ENCODE data around the gene FABP6.
A peak's percentile ranks its signal among the peaks of the same experiment; 100 is the strongest.
"Not testable (repeated sequence)": the region's sequence is repeated elsewhere in the genome, so short reads cannot be mapped to it uniquely, and the experiment has no call there.

Gene FABP6, protein sequence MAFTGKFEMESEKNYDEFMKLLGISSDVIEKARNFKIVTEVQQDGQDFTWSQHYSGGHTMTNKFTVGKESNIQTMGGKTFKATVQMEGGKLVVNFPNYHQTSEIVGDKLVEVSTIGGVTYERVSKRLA

GRCh38 chr5:160229190-160229742 is at the start of gene FABP6:
FABP6 (plus strand) TSS chr5:160229506; CDS start chr5:160229558, 52 bp downstream.
- no peaks in the 10 kb centered on the region for H3K27me3 ChIP-seq (ENCODE audit: control insufficient read depth, insufficient read depth, low read length)
- no peak within 1 kb of the TSS for H3K4me3 ChIP-seq (ENCODE audit: low read depth, low read length)
- H3K27ac ChIP-seq (ENCODE audit: low read depth, low read length) = no peak within 1 kb of the TSS
- H3K4me1 ChIP-seq (ENCODE audit: control insufficient read depth, insufficient read depth, low read length) = no peaks in the 10 kb centered on the region; the same call in 1 of the 2 replicates
- H3K9me3 ChIP-seq (ENCODE audit: control insufficient read depth, insufficient read depth, low read depth, low read length) = 0 out of 2 replicates have a peak, but pooled peaks cover 2% of the 10 kb centered on the region
- no peaks in the 10 kb centered on the region for H3K36me3 ChIP-seq (ENCODE audit: control insufficient read depth, insufficient read depth, low read length)
- no peak within 1 kb of the TSS for H3K9ac ChIP-seq (ENCODE audit: low read length)

GRCh38 chr5:160180931-160181330 is 48.4 kb upstream of the FABP6 start:
- no peaks in the 10 kb centered on the region for H3K27me3 ChIP-seq (ENCODE audit: control insufficient read depth, insufficient read depth, low read length)
- no peak overlapping the region for H3K4me3 ChIP-seq (ENCODE audit: low read depth, low read length)
- H3K27ac ChIP-seq (ENCODE audit: low read depth, low read length) = no peak overlapping the region
- H3K9ac ChIP-seq (ENCODE audit: low read length) = no peak overlapping the region
- H3K36me3 ChIP-seq (ENCODE audit: control insufficient read depth, insufficient read depth, low read length) = no peaks in the 10 kb centered on the region
- H3K4me1 ChIP-seq (ENCODE audit: control insufficient read depth, insufficient read depth, low read length) = peaks cover 5% of the 10 kb centered on the region; the same call in 1 of the 2 replicates
- peaks cover 6% of the 10 kb centered on the region for H3K9me3 ChIP-seq (ENCODE audit: control insufficient read depth, insufficient read depth, low read depth, low read length)

GRCh38 chr5:160181965-160182622 is 47.2 kb upstream of the FABP6 start:
- Histone ChIP-seq H3K36me3 (ENCODE audit: control insufficient read depth, insufficient read depth, low read length) (no peaks in the 10 kb centered on the region), H3K4me3 (ENCODE audit: low read depth, low read length) (no peak overlapping the region), H3K9ac (ENCODE audit: low read length) (no peak overlapping the region), H3K9me3 (ENCODE audit: control insufficient read depth, insufficient read depth, low read depth, low read length) (peaks cover 18% of the 10 kb centered on the region), H3K27me3 (ENCODE audit: control insufficient read depth, insufficient read depth, low read length) (no peaks in the 10 kb centered on the region), H3K27ac (ENCODE audit: low read depth, low read length) (no peak overlapping the region), H3K4me1 (ENCODE audit: control insufficient read depth, insufficient read depth, low read length) (no peaks in the 10 kb centered on the region)

- H3K9me3 ChIP-seq (ENCODE audit: control insufficient read depth, insufficient read depth, low read depth, low read length) = peaks cover 20% of the 10 kb centered on the region
- 0 out of 2 replicates have a peak, but pooled peaks cover 2% of the 10 kb centered on the region for H3K4me1 ChIP-seq (ENCODE audit: control insufficient read depth, insufficient read depth, low read length)
- no peak overlapping the region for H3K27ac ChIP-seq (ENCODE audit: low read depth, low read length)
- no peak overlapping the region for H3K4me3 ChIP-seq (ENCODE audit: low read depth, low read length)
- H3K36me3 ChIP-seq (ENCODE audit: control insufficient read depth, insufficient read depth, low read length) = no peaks in the 10 kb centered on the region
- no peaks in the 10 kb centered on the region for H3K27me3 ChIP-seq (ENCODE audit: control insufficient read depth, insufficient read depth, low read length)
- no peak overlapping the region for H3K9ac ChIP-seq (ENCODE audit: low read length)
These were observed 46.2 kb upstream of the FABP6 start for GRCh38 chr5:160183075-160183474.

GRCh38 chr5:160185626-160186360 is 43.5 kb upstream of the FABP6 start:
- Histone ChIP-seq H3K27me3 (ENCODE audit: control insufficient read depth, insufficient read depth, low read length) (no peaks in the 10 kb centered on the region), H3K4me3 (ENCODE audit: low read depth, low read length) (no peak overlapping the region), H3K27ac (ENCODE audit: low read depth, low read length) (no peak overlapping the region), H3K4me1 (ENCODE audit: control insufficient read depth, insufficient read depth, low read length) (0 out of 2 replicates have a peak, but pooled peaks cover 2% of the 10 kb centered on the region), H3K9me3 (ENCODE audit: control insufficient read depth, insufficient read depth, low read depth, low read length) (peaks cover 20% of the 10 kb centered on the region), H3K36me3 (ENCODE audit: control insufficient read depth, insufficient read depth, low read length) (no peaks in the 10 kb centered on the region), H3K9ac (ENCODE audit: low read length) (no peak overlapping the region)

DNA sequence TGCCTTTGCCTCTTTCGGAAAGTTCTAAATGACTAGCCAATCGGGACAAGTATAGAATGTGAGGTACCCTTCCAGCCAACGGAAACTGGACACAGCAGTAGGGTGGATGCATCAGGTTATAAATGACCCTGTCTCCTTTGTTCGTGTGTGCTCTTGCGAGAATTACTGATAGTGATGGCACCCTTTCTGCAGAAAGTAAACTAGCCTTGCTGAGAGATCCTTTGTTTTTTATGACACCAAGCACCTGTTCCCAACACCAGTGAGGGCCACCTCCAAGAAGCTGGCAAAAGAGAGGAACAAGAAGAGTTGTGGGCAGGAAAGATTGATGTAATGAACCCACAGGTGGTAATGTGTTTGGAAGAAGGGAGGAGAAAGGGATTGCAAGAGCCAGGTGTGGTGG is 42.8 kb upstream of the FABP6 start:
- Histone ChIP-seq H3K4me1 (ENCODE audit: control insufficient read depth, insufficient read depth, low read length) (0 out of 2 replicates have a peak, but pooled peaks cover 2% of the 10 kb centered on the region), H3K9me3 (ENCODE audit: control insufficient read depth, insufficient read depth, low read depth, low read length) (peaks cover 20% of the 10 kb centered on the region)

GRCh38 chr5:160187091-160187490 is 42.2 kb upstream of the FABP6 start:
- Histone ChIP-seq H3K9ac (ENCODE audit: low read length) (no peak overlapping the region), H3K4me3 (ENCODE audit: low read depth, low read length) (no peak overlapping the region), H3K27ac (ENCODE audit: low read depth, low read length) (no peak overlapping the region), H3K9me3 (ENCODE audit: control insufficient read depth, insufficient read depth, low read depth, low read length) (peaks cover 20% of the 10 kb centered on the region), H3K36me3 (ENCODE audit: control insufficient read depth, insufficient read depth, low read length) (no peaks in the 10 kb centered on the region), H3K4me1 (ENCODE audit: control insufficient read depth, insufficient read depth, low read length) (0 out of 2 replicates have a peak, but pooled peaks cover 2% of the 10 kb centered on the region), H3K27me3 (ENCODE audit: control insufficient read depth, insufficient read depth, low read length) (no peaks in the 10 kb centered on the region)

More for the DNA sequence above, 42.8 kb upstream of the FABP6 start:
- Histone ChIP-seq H3K9ac (ENCODE audit: low read length) (no peak overlapping the region), H3K36me3 (ENCODE audit: control insufficient read depth, insufficient read depth, low read length) (no peaks in the 10 kb centered on the region), H3K4me3 (ENCODE audit: low read depth, low read length) (no peak overlapping the region), H3K27ac (ENCODE audit: low read depth, low read length) (no peak overlapping the region), H3K27me3 (ENCODE audit: control insufficient read depth, insufficient read depth, low read length) (no peaks in the 10 kb centered on the region)

- H3K27me3 ChIP-seq (ENCODE audit: control insufficient read depth, insufficient read depth, low read length) = no peaks in the 10 kb centered on the region
- H3K4me1 ChIP-seq (ENCODE audit: control insufficient read depth, insufficient read depth, low read length) = 0 out of 2 replicates have a peak, but pooled peaks cover 2% of the 10 kb centered on the region
- H3K36me3 ChIP-seq (ENCODE audit: control insufficient read depth, insufficient read depth, low read length) = no peaks in the 10 kb centered on the region
- H3K9me3 ChIP-seq (ENCODE audit: control insufficient read depth, insufficient read depth, low read depth, low read length) = peaks cover 20% of the 10 kb centered on the region
- peak overlapping the region; percentile 21; the same call in 1 of the 2 replicates for H3K4me3 ChIP-seq (ENCODE audit: low read depth, low read length)
- no peak overlapping the region for H3K9ac ChIP-seq (ENCODE audit: low read length)
- H3K27ac ChIP-seq (ENCODE audit: low read depth, low read length) = no peak overlapping the region
These were observed 40.9 kb upstream of the FABP6 start for GRCh38 chr5:160188141-160189015.

- Histone ChIP-seq H3K9me3 (ENCODE audit: control insufficient read depth, insufficient read depth, low read depth, low read length) (no peaks in the 10 kb centered on the region), H3K36me3 (ENCODE audit: control insufficient read depth, insufficient read depth, low read length) (no peaks in the 10 kb centered on the region), H3K4me1 (ENCODE audit: control insufficient read depth, insufficient read depth, low read length) (peaks cover 10% of the 10 kb centered on the region), H3K4me3 (ENCODE audit: low read depth, low read length) (no peak overlapping the region), H3K9ac (ENCODE audit: low read length) (no peak overlapping the region), H3K27me3 (ENCODE audit: control insufficient read depth, insufficient read depth, low read length) (no peaks in the 10 kb centered on the region), H3K27ac (ENCODE audit: low read depth, low read length) (no peak overlapping the region)
These were observed 36.9 kb upstream of the FABP6 start for GRCh38 chr5:160192424-160192823.

DNA sequence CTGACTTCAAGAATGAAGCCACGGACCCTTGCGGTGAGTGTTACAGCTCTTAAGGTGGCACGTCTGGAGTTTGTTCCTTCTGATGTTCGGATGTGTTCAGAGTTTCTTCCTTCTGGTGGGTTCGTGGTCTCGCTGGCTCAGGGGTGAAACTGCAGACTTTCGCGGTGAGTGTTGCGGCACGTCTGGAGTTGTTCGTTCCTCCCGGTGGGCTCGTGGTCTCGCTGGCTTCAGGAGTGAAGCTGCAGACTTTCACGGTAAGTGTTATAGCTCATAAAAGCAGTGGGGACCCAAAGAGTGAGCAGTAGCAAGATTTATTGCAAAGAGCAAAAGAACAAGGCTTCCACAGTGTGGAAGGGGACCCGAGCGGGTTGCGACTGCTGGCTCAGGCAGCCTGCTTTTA is 36.2 kb upstream of the FABP6 start:
- not testable (repeated sequence) for H3K27ac ChIP-seq (ENCODE audit: low read depth, low read length); H3K27me3 ChIP-seq (ENCODE audit: control insufficient read depth, insufficient read depth, low read length); H3K36me3 ChIP-seq (ENCODE audit: control insufficient read depth, insufficient read depth, low read length); H3K9ac ChIP-seq (ENCODE audit: low read length); H3K9me3 ChIP-seq (ENCODE audit: control insufficient read depth, insufficient read depth, low read depth, low read length); H3K4me3 ChIP-seq (ENCODE audit: low read depth, low read length)
- H3K4me1 ChIP-seq (ENCODE audit: control insufficient read depth, insufficient read depth, low read length) = peaks cover 15% of the 10 kb centered on the region
